ENCODE data around the gene MOSMO. TPM values are rescaled to one million over a fixed set of nuclear protein-coding genes. Genes with fewer than 3 reads are reported as not detected.

Gene MOSMO
- polyA plus RNA-seq, 1 experiment: 15.8 TPM

DNA sequence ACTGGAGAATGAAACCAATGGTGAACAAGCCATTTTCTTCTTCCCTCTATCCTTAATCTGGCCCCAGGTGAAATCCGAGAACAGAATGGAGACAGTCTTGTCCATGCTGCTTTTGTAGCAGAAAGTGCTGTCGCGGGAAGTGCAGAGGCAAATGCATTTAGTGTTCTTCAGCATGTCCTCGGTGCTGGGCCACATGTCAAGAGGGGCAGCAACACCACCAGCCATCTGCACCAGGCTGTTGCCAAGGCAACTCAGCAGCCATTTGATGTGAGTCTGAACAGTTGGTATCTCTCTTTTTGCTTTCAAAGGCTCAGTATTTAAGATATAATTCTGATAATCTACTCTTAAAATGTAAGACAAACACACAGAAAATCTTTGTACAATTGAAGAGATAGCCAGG lies 36.1 kb upstream of the MOSMO start:
- no peaks in the 10 kb centered on the region for H3K9me3 ChIP-seq (ENCODE audit: control insufficient read depth, insufficient read depth, low read length)
- TF ChIP-seq, protein P1, sequence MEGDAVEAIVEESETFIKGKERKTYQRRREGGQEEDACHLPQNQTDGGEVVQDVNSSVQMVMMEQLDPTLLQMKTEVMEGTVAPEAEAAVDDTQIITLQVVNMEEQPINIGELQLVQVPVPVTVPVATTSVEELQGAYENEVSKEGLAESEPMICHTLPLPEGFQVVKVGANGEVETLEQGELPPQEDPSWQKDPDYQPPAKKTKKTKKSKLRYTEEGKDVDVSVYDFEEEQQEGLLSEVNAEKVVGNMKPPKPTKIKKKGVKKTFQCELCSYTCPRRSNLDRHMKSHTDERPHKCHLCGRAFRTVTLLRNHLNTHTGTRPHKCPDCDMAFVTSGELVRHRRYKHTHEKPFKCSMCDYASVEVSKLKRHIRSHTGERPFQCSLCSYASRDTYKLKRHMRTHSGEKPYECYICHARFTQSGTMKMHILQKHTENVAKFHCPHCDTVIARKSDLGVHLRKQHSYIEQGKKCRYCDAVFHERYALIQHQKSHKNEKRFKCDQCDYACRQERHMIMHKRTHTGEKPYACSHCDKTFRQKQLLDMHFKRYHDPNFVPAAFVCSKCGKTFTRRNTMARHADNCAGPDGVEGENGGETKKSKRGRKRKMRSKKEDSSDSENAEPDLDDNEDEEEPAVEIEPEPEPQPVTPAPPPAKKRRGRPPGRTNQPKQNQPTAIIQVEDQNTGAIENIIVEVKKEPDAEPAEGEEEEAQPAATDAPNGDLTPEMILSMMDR (IDR thresholded peaks at IDR 0.05; ENCODE audit: low read depth, low read length): no peak
- DNase-seq (ENCODE audit: low read depth, low spot score): no peak
- ChIA-PET POLR2A (no interaction called here), CTCF (interaction anchor here (1.4 to 2.1 kb wide), 2 partner anchors 106 kb away, joined by 3 to 6 read pairs; no protein-coding TSS in a partner anchor)
- H3K4me3 ChIP-seq (ENCODE audit: low read depth, low read length): no peak overlapping the region
- H3K27me3 ChIP-seq (ENCODE audit: control insufficient read depth, insufficient read depth, low read length): no peaks in the 10 kb centered on the region
- H3K27ac ChIP-seq (ENCODE audit: low read depth, low read length): no peak overlapping the region

- no peak for DNase-seq (ENCODE audit: low read depth, low spot score)
- CTCF ChIA-PET: interaction anchor here (0.7 to 2.7 kb wide), 4 partner anchors 104 to 215 kb away, joined by 3 to 13 read pairs (median 3); no protein-coding TSS in a partner anchor
- no peaks in the 10 kb centered on the region for H3K9me3 ChIP-seq (ENCODE audit: control insufficient read depth, insufficient read depth, low read length)
- POLR2A ChIA-PET: no interaction called here
- H3K4me3 ChIP-seq (ENCODE audit: low read depth, low read length): no peak overlapping the region
- no peak overlapping the region for H3K27ac ChIP-seq (ENCODE audit: low read depth, low read length)
- H3K27me3 ChIP-seq (ENCODE audit: control insufficient read depth, insufficient read depth, low read length): no peaks in the 10 kb centered on the region
- TF ChIP-seq, protein P1 (IDR thresholded peaks at IDR 0.05; ENCODE audit: low read depth, low read length): no peak
Measured at GRCh38 chr16:21973945-21974344, 34.0 kb upstream of the MOSMO start.

DNA sequence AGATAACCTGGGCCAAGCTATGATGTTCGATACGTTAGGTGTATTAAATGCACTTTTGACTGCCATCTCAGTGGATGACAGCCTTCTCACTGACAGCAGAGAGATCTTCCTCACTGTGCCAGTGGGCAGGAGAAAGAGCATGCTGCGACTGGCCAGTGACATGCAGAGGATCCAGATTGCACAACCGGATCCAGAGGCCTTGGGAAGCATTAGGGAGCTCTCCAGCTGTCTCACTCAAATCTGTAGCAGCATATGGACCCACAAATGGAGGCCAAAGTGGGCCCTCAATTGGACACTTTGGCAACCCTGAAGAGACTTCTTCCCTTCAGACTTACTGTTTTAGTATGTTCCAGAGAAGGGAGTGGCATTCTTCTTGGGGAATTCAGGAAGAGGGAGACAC lies 27.9 kb upstream of the MOSMO start:
- ChIA-PET POLR2A (no interaction called here), CTCF (interaction anchor here (1.2 to 1.8 kb wide), 2 partner anchors 98 kb away, joined by 7 to 12 read pairs; no protein-coding TSS in a partner anchor)
- Histone ChIP-seq H3K27me3 (ENCODE audit: control insufficient read depth, insufficient read depth, low read length) (no peaks in the 10 kb centered on the region), H3K27ac (ENCODE audit: low read depth, low read length) (no peak overlapping the region), H3K4me3 (ENCODE audit: low read depth, low read length) (no peak overlapping the region), H3K9me3 (ENCODE audit: control insufficient read depth, insufficient read depth, low read length) (no peaks in the 10 kb centered on the region)
- DNase-seq (ENCODE audit: low read depth, low spot score): no peak
- TF ChIP-seq, protein P1 (IDR thresholded peaks at IDR 0.05; ENCODE audit: low read depth, low read length): no peak

DNA sequence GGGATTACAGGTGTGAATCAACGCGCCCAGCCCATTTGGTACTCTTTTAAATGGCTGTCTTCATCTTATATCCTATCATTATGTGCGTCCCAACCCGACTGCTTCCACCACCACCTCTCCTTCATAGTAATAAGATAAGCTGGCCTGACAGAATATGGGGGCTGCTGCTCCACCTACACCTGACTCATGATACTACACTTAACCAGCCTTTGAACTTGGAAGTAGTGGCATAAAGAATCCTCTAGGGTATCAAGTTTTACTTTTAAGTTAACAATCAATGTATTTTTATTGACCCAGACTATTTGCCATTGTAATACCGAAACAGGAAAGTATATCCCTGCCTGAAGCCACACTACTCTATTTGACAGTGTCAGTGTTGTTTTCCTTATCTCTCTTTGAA lies 25.8 kb upstream of the MOSMO start:
- DNase-seq (ENCODE audit: low read depth, low spot score): no peak
- Histone ChIP-seq H3K27ac (ENCODE audit: low read depth, low read length) (no peak overlapping the region), H3K27me3 (ENCODE audit: control insufficient read depth, insufficient read depth, low read length) (no peaks in the 10 kb centered on the region), H3K9me3 (ENCODE audit: control insufficient read depth, insufficient read depth, low read length) (no peaks in the 10 kb centered on the region), H3K4me3 (ENCODE audit: low read depth, low read length) (no peak overlapping the region)
- POLR2A ChIA-PET: no interaction called here
- CTCF ChIA-PET: interaction anchor here (0.7 to 2.5 kb wide), 3 partner anchors 96 to 206 kb away, joined by 3 to 12 read pairs (median 10); no protein-coding TSS in a partner anchor
- TF ChIP-seq, protein P1 (IDR thresholded peaks at IDR 0.05; ENCODE audit: low read depth, low read length): no peak

GRCh38 chr16:21984062-21984461 lies 23.8 kb upstream of the MOSMO start:
- CTCF ChIA-PET: interaction anchor here (1.1 kb wide), 1 partner anchor 94 kb away, joined by 8 read pairs; no protein-coding TSS in a partner anchor
- DNase-seq (ENCODE audit: low read depth, low spot score): no peak
- TF ChIP-seq, protein P1 (IDR thresholded peaks at IDR 0.05; ENCODE audit: low read depth, low read length): no peak
- no peak overlapping the region for H3K27ac ChIP-seq (ENCODE audit: low read depth, low read length)
- H3K9me3 ChIP-seq (ENCODE audit: control insufficient read depth, insufficient read depth, low read length): no peaks in the 10 kb centered on the region
- no peaks in the 10 kb centered on the region for H3K27me3 ChIP-seq (ENCODE audit: control insufficient read depth, insufficient read depth, low read length)
- POLR2A ChIA-PET: no interaction called here
- no peak overlapping the region for H3K4me3 ChIP-seq (ENCODE audit: low read depth, low read length)

Data from AG04450 (cell line).